HG03378 (cell line): Measurements from ENCODE around the gene C16orf96.

Experiments used
- ATAC-seq: cut with Tn5 transposase; IDR thresholded peaks from one replicate; pipeline ENCODE4 v1.9.1; 2021; ENCODE audit warnings: mild to moderate bottlenecking, moderate library complexity; ENCODE audit not compliant: unreplicated experiment

The C16orf96 gene

DNA sequence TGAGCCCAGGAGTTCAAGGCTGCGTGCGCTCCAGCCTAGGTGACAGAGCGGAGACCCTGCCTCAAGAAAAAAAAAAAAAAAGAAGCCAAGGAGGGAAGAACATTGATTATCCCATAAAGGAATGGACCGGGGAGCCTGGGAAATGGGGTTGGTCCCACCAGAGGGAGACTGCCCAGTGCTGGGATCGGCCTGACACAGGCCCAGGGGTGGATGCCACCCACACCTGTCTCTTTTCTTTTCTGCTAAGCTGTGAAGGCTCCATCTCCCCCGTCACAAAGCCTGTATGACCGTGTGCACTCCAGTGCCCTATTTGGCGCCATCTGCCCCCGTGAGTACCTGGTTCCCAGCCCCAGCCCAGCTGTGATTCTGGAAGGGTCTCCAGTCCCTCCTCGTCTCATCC, 42.9 kb downstream of the C16orf96 start:
- ATAC-seq, result no peak

DNA sequence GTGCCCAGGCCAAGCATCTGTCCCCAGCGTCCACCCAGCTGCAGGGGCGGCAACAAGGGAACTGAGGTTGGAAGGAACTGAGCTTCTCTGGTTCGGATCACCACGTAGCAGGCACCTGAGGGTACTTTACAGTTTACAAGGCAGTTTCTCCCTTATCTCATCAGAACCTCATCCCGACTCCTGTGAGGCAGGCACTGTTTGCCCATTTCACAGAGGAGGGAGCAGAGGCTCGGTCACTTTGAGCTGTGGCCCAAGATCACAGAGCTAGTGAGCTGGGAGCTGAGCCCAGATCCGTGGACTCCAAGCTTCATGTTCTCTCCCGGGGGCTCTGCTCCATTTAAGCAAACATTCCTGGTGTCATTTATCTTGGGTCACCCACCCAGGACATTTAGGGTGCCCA, 43.4 kb downstream of the C16orf96 start:
- no peak for ATAC-seq

GRCh38 chr16:4601036-4601863, 45.1 kb downstream of the C16orf96 start:
- no peak for ATAC-seq

- ATAC-seq, result no peak
These were observed 45.7 kb downstream of the C16orf96 start for GRCh38 chr16:4601864-4602186.

DNA sequence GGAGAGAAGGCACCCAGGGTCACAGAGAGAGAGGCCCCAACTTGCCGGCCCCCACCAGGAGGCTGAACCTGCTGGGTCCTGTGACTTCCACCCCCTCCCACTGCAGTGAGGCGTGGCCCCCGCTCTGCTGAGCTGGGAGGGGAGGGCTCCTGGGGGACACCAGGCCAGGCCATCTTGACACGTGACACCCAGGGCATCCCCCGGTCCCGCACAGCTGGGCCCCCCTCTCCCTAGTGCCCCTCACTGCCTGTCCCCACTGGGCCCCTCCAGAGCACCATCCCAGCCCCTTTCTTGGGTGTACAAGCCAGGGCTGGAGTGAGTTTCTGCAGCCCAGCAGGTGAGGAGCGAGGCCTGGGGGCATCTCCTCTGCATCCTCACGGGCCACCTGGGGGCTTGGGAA, 46.2 kb downstream of the C16orf96 start:
- no peak for ATAC-seq

DNA sequence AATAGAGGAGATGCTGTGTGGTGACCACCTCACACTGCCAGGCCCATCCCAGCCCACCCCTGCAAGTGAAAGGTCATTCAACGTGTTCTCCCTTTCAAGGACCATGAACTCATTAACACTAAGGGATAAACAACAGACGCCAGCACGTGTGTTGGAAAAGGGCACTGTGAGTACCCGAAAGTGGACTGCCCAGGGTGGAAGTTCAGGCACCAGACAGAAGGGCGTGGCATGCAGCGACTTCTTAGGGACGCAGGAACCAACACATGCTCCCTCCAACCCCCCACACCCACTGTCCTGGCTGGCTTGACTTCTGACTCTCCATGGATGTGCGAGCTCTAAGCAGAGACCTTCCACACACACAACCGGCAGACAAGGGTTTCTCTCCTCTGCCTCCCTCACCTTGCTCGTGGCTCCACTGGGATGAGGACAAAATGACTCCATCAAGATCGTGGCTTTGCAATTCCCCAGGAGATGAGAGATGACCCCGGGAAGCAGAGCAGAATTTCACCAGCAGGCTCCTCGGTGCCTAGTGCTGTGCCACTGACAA, 47.6 kb downstream of the C16orf96 start:
- no peak for ATAC-seq

- no peak for ATAC-seq
These were observed 48.3 kb downstream of the C16orf96 start for GRCh38 chr16:4604401-4604800.

GRCh38 chr16:4606354-4606753, 50.2 kb downstream of the C16orf96 start:
- ATAC-seq, result no peak

DNA sequence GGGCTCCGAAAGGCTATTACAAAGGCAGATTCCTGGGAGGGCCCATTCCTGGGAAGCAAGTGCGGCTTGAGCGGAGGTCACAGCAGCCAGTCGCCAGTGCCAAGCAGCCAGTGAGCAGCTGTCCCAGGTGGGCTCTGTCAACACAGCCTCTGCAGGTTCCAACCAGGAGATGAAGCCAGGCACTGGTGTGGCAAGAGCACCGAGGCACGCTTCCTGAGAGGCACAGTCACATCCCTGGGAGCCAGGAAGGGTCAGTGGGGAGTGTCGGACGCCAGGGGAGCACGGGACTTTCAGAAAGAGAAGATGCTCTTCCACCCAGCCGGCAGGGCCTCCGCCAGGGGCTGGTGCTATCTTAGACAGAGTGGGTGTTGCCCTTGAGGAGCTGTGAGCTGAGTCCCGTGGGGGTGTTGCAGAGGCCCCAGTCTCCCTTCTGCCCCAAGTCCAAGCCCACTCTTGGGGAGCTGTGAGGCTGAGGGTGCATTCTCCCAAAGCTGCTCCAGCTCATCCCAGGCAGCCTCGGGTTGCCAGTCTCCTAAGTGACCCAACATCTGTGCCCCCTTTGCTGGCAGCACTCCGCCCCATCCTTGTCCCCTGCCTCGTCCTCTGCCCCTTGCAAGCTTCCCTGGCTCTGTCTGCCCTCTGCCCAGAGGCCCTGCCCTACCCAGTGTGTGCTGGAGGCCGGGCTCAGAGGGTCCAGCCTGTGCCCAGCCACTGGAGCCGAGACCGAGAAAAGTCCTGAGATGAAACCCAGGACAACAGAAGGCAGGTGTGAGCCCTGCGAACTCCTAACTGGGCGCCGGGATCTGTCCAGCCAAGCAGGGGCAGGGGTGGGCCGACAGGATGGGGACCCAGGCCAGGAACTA, 51.9 kb downstream of the C16orf96 start:
- ATAC-seq, result no peak

GRCh38 chr16:4608704-4608980, 52.5 kb downstream of the C16orf96 start:
- ATAC-seq, result no peak

- ATAC-seq, result no peak
These were observed 53.3 kb downstream of the C16orf96 start for GRCh38 chr16:4609200-4610010.

- no peak for ATAC-seq
These were observed 54.2 kb downstream of the C16orf96 start for GRCh38 chr16:4610011-4611005.

- no peak for ATAC-seq
These were observed 55.3 kb downstream of the C16orf96 start for GRCh38 chr16:4611337-4612021.

DNA sequence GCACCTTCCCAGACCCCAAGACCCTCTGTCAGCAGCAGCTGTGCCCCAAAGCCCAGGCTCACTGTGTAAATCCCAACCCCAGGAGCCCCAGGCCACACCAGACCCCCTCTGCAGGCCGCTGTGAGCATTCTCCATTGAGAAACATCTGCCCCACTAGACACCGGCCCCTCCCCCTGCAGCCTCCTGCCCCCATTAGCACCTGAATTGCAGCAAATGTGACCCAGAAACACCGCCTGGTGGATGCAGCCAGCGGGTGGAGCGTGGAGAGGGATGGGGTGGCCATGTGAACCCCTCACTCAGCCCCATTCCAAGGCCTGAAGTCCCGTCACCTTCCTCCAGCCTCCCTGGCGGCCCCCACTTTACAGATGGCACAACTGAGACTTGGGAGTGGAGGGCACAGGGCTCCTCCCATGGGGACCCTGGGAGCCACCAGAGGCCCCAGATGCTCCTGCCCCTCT, 56.4 kb downstream of the C16orf96 start:
- no peak for ATAC-seq

DNA sequence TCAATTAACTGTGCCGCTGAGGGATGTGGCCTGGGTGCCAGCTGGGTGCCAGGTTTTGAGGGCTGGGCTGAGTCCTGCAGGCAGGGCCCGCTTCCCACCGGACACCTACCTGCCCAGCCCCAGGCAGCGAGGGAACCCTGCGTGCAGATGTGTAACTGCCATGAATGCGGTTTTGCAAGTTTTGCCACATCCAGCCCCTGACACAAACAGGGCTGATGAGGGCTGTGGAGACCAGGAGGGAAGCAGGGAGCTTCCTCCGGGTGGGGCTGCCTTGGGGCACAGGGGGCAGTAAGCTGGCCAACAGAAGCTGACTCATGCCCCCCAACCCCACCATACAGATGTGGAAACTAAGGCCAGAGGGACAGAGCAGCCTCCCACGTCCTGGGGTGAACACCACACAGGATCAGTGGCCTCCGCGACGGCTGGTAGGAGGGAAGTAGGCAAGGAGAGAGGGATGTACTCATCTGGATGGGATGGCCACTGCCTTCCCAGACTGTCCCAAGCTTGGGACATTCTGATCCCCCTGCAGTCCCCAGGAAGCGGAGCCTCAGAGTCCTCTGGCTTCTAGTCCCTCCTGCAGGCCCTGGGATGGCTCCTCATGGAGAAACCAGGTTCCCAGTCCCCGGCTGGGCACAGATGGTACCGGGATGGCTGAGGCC, 57.0 kb downstream of the C16orf96 start:
- no peak for ATAC-seq

DNA sequence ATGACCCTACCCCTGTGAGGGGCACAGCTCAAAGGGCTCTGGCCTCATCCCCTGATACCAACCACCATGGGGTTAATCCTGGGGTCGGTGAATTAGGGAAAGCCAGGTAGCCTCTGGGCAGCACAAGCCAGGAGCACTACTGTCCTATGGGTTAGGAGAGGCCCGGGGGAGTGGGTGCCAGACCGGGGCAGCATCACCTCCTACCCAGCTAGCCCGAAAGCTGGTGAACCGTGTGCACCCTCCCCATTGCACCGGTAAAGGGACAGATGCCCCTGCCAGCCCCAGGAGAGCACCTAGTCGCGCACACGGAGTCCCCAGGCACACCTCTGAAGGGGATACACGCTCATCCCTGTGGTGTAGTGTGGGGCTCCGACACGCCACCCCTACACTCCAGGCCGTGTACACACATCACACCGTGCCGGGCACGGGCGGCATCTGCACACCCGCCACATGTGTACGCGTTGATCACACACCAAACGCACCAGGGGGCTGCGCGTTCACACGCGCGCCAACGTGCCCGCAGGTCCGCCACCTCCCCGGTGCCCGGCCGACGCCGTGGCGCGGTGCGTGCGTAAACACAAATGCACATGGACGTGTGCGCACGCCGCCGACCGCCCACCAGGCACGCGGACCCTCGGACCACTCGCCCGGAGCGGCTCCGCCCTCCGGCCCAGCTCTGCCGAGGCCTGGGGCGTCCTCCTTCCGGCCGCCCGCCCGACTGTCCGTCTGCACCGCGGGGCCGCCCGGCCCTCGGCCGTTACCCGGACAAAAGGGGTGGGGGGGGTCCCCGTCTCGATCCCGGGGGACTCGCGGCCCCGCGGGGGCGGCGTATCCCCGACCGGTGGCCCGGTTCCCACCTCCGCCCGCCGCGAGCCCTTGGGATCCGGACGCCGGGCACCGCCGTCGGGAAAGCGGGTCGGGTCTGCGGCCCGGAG, 57.8 kb downstream of the C16orf96 start:
- ATAC-seq, result no peak

- peak; percentile 45 for ATAC-seq
These were observed 58.6 kb downstream of the C16orf96 start, which contains the start of gene UBALD1 for GRCh38 chr16:4614571-4615383. Gene UBALD1, minus strand, starts transcription at chr16:4614888. Its CDS starts 91 bp downstream, at chr16:4614797.
